HG03280 (cell line): ENCODE results near the gene GSTM5.
"Not testable (repeated sequence)": the region's sequence is repeated elsewhere in the genome, so short reads cannot be mapped to it uniquely, and the experiment has no call there.

Source experiments
- ATAC-seq: cut with Tn5 transposase; IDR thresholded peaks from one replicate; pipeline ENCODE4 v1.9.1; 2021; ENCODE audit warnings: mild to moderate bottlenecking, moderate library complexity; ENCODE audit not compliant: unreplicated experiment

GSTM5 gene

GRCh38 chr1:109711593-109712320 lies at the start of gene GSTM5:
TSS of gene GSTM5 (plus strand) at chr1:109712251. CDS start at chr1:109712313, 62 bp downstream.
- ATAC-seq, result not testable (repeated sequence)

GRCh38 chr1:109664671-109665070 lies 47.4 kb upstream of the GSTM5 start:
- ATAC-seq, result no peak

GRCh38 chr1:109667452-109668122 lies 44.5 kb upstream of the GSTM5 start, which contains the start of gene GSTM2:
TSS of gene GSTM2 (plus strand) at chr1:109668057. CDS start at chr1:109668116, 59 bp downstream.
- ATAC-seq, result peak; percentile 93

- no peak for ATAC-seq
Observed at GRCh38 chr1:109668123-109668775, 43.8 kb upstream of the GSTM5 start.

GRCh38 chr1:109669246-109669948 lies 42.7 kb upstream of the GSTM5 start:
- ATAC-seq, result no peak

GRCh38 chr1:109669949-109670302 lies 42.1 kb upstream of the GSTM5 start:
- ATAC-seq, result not testable (repeated sequence)

- no peak for ATAC-seq
Observed at GRCh38 chr1:109671067-109671466, 41.0 kb upstream of the GSTM5 start.

- not testable (repeated sequence) for ATAC-seq
Observed at GRCh38 chr1:109673861-109674260, 38.2 kb upstream of the GSTM5 start.

- ATAC-seq, result not testable (repeated sequence)
Observed at GRCh38 chr1:109676683-109677381, 35.2 kb upstream of the GSTM5 start.

GRCh38 chr1:109677459-109677858 lies 34.6 kb upstream of the GSTM5 start:
- no peak for ATAC-seq

GRCh38 chr1:109678637-109679036 lies 33.4 kb upstream of the GSTM5 start:
- ATAC-seq, result not testable (repeated sequence)

- not testable (repeated sequence) for ATAC-seq
Observed at GRCh38 chr1:109684777-109685176, 27.3 kb upstream of the GSTM5 start.

- not testable (repeated sequence) for ATAC-seq
Observed at GRCh38 chr1:109685399-109685798, 26.7 kb upstream of the GSTM5 start.

GRCh38 chr1:109685890-109686289 lies 26.2 kb upstream of the GSTM5 start:
- ATAC-seq, result not testable (repeated sequence)

GRCh38 chr1:109687109-109687508 lies 24.9 kb upstream of the GSTM5 start:
- peak; percentile 3 for ATAC-seq

GRCh38 chr1:109687641-109688499 lies 24.2 kb upstream of the GSTM5 start, which contains the start of gene GSTM1:
TSS of gene GSTM1 (plus strand) at chr1:109687817. CDS start at chr1:109687874, 57 bp downstream.
- peak; percentile 98 for ATAC-seq

- ATAC-seq, result no peak
Observed at GRCh38 chr1:109689844-109690405, 22.1 kb upstream of the GSTM5 start.

GRCh38 chr1:109691759-109692158 lies 20.3 kb upstream of the GSTM5 start:
- ATAC-seq, result no peak

- not testable (repeated sequence) for ATAC-seq
Observed at GRCh38 chr1:109694400-109694799, 17.7 kb upstream of the GSTM5 start.
